ELF-1 (cell line): Measurements from ENCODE around the gene ART5.
A peak's percentile ranks its signal among the peaks of the same experiment; 100 is the strongest.
"Not testable (repeated sequence)": the region's sequence is repeated elsewhere in the genome, so short reads cannot be mapped to it uniquely, and the experiment has no call there.

Experiments used
- DNase-seq: peaks from one replicate; pipeline ENCODE4 v3.0.0-alpha.2; 2016; ENCODE audit warnings: low read depth, low spot score

The ART5 gene

DNA sequence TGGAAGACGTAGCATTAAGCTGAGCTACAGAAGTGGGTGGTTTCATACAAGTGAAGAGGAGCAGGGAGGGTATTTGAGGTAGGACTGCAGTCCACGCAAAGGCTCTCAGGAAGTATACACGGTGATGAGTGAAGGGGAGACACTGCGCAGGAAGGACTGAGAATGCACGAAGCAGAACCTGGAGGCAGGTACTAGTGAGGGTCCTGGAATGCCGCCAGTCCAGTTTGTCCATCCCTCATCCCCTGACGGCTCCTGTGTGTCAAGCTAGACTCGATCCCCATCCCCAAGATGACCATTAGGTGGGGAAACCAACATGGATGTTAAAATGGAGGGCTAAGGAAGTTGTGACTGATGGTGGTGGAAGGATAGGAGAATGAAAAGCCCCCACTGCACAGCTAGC lies 23.8 kb downstream of the ART5 start:
- DNase-seq = peak; percentile 78

DNA sequence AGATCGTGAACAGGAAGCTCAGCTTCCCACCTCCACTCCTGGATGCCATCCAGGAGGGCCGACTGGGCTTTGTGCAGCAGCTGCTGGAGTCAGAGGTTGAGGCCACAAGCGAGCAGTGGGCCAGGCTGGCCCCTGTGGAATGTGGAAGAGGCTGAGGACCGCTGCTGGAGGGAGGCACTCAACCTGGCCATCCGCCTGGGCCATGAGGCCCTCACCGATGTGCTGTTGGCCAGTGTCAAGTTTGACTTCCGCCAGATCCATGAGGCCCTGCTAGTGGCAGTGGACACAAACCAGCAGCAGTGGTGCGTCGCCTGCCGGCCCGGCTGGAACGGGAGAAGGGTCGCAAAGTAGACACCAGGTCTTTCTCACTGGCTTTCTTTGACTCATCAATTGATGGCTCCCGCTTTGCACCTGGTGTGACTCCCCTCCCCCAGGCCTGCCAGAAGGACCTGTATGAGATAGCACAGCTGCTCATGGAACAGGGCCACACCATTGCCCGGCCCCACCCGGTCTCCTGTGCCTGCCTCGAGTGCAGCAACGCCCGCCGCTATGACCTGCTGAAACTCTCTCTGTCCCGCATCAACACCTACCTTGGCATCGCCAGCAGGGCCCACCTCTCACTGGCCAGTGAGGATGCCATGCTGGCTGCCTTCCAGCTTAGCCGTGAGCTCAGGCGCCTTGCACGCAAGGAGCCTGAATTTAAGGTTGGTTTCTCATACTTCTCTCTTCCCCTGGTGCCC lies 24.9 kb downstream of the ART5 start:
- peak; percentile 8 for DNase-seq

DNA sequence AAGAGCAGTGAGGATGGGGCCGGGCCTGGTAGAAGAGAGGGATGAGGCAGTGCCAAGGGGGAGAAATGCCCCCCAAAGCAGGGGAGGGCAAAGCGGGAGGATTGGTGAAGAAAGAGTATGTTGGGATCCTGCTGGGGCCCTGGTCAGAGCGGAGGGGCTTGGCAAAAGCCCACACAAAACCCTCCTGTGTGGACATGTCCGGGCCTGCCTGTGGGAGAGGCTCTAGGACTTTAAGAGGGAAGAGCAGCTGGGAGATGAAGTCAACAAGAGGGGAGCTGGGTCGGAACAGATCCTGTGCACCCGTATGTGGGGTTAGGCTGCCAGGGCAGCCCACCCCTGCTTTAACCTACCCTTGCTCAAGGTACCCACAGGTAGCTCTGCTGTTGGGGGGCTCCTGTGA lies 25.8 kb downstream of the ART5 start:
- DNase-seq = no peak

DNA sequence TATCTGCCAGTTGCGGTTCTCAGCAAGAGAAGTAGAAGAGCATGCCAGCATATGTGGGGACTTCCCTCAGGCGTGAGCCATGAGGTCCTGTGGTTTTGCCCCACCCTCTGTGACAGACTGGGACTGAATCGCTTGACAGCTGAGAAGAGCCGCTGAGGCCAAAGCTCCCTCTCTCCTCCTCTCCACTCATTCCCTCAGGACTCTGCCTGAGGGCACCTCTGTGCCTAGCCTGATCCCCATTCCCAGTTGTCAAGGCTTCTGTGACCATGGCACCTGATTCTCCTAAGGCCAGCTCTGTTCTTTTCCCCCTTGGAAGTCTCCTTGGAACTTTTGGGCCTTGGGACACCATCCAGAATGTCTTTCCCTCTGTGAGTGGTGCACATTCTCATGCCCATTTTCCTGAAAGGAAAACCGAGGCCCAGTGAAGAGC lies 27.0 kb downstream of the ART5 start:
- peak; percentile 25 for DNase-seq

DNA sequence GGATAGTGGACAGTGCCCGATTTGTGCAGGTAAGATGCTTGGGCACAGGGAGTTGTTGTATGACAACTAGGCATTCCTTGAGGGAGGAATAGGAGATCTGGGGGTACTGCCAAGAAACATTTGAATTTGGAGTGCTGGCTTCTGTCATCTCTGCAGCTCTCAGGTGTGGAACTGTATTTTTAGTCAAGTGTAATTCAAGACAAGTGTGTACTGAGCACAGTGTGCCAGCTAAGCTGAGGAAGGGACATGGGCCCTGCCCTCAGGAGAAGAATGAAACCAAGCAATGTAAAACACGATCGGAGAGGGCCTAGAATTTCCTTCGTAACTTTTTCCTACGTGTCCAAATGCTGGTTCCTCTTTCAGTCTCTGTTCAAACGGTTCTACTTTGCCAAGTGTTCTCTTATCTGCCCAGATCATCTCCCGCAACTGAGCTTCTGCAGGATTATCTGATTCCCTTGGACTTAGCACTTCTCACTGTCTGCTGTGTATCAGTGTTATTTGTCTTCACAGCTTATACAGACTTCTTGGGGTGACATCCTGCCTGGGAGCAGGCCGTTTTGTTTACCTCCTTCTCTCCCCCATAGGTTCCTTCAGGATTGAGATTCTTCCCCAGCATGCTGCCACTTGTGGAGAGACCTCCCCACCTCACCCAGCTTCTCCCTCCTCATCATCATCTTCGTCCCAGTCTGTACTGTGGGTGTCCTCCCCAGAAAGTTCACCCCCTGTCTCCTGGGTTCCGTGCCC lies 27.6 kb downstream of the ART5 start:
- no peak for DNase-seq

DNA sequence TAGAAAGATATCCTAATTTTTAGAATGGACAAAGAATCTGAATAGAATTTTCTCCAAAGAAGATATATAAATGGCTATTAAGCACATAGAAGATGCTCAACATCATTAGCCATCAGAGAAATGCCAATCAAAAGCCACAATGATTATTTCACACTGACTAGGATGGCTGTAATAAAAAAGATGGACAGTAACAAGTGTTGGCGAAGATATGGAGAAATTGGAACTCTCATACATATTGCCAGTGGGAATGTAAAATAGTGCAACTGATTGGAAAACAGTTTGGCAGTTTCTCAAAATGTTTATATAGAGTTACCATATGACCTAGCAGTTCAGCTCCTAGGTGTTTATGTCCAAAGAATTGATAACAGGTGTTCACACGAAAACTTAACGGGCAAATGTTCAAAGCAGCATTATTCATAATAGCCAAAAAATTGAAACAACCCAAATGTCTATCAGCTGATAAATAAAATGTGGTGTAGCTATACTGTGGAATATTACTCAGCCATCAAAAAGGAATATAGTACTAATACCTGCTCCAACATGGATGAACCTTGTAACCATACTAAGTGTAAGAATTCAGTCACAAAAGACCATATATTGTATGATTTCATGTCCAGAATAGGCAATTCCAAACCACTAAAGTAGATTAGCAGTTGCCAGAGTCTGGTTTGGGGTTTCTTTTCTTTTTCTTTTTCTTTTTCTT lies 29.7 kb downstream of the ART5 start:
- no peak for DNase-seq

DNA sequence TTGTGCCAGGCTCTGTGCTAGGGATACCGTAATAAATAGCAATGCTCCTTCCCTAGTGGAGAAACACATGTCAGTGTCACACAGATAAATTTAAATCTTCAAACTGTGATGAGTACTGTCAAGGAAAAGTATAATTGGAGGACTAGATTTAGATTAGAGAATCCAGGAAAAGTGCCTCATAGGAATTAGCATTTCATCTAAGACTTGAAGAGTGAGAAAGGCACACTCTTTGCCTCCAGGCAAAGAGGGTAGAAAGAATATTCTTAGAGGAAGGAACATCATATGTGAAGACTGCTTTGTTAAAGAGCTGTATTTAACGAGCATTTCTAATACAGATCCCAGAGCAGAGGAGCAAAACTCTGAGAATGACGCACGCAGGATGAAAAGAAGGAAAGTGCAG lies 30.9 kb downstream of the ART5 start:
- no peak for DNase-seq

DNA sequence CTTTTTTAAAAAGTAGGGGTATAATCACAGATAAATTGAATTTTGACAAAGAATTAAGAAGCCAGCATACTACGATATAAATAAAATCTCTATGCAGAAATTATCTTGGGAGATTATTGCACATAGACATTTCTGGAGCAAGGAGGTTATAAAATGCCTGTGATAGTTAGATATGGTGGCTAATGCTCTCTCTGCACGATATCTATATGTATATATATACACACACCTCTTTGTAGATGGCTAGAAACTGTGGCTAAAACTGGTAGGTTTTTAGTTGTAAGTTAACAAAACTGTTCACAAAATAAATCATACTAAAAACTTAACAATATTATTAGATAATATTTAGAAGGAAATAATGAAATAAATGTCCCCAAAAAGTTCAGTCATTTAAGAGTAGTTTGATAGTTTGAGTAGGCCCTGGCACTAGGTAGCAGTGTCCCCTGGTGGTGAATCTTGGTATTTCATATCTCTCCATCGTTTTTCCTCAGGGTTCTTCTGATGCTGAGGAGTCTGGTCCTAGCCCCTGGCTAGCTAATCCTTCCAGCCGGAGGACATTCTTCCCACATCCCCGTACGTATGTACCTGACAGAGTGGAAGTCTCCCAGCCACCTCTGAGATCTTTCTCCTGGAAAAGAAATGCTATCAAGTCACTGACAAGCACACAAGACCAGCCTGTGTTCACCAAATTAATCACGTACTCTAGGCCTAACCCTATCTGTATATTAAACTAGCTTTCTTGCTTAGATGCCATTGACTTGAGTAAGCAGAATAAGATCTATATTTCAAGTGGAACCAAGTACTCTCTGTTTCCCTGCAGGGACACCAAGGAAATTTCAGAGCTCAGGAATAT lies 32.2 kb downstream of the ART5 start:
- DNase-seq = peak; percentile 65

DNA sequence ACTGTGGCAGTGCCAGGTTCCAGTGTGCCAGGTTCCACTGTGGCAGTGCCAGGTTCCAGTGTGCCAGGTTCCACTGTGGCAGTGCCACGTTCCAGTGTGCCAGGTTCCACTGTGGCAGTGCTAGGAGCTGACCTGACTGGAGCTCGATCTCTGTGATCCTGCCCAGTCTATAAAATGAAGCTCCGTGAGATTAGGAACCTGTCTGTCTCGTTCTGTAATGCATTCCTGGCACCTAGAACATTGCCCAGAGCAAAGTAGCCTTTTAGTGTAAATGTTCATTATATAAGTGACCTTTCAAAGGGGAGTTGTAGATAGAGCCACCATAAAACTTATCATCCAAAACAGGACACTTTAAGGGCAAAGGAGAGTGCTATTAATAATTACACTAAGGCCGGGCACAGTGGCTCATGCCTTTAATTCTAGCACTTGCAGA lies 36.0 kb downstream of the ART5 start:
- peak; percentile 51 for DNase-seq

DNA sequence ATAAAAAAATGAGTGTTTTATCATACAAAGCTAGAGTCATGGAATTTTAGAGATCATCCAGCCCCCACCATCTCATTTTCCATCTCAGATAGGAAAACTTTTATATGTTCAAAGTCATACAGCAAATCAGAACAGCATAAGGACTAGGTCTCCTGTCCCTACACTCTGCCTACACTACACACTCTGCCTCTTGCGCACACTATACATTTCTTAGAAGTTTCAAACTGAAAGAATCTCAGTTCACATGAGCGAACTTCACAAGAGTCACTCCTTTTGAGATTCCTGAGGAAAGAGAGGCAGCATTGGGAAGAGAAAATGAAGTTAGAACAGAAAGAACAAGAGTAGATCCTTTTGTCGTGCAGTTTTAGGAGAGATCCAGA lies 36.5 kb downstream of the ART5 start:
- DNase-seq = no peak

DNA sequence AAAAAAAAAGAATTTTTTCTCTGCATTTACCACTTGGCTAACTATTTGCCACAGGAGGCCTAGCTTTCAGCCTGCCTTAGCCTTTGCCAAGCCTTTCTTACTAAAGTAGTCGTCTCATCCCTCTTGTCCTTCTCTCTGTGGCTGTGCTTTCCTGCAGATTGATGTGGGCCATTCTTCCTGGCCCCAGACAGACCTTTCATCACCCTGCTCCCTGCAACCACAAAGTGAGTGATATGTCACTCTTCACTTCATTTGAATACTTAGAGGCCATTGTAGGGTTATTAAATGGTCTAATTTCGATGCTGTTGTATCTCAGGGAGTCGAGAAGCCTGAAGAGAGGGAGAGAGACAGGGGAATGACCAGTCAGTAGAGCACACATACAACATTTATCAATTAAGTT lies 37.6 kb downstream of the ART5 start:
- no peak for DNase-seq

DNA sequence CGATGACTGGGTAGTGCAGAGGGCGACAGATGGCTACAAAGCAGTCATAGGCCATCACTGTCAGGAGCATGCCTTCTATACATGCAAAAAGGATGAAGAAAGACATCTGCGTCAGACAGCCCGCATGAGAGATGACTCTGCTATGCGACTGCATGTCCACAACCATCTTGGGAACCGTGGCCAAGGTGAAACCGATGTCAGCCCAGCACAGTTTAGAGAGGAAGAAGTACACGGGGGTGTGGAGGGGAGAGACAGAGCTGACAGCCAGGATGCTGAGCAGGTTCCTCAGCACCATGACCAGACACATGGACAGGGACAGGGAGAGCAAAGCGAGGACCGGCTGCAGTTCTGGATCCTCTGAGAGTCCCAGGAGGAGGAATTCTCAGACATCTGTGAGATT lies 41.6 kb downstream of the ART5 start:
- DNase-seq = not testable (repeated sequence)

DNA sequence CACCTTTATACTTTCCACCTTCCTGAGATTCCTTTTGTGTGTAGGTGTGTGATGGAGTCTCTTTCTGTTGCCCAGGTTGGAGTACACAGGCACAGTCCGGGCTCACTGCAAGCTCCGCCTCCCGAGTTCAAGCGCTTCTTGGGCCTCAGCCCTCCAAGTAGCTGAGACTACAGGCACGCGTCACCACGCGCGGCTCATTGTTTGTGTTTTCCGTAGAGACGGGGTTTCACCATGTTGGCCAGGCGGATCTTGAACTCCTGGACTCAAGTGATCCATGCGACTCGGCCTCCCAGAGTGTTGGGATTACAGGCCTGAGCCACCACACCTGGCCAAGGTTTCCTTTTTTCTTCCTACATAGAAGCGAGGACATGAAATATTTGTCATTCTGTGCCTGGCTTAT lies 44.0 kb downstream of the ART5 start:
- not testable (repeated sequence) for DNase-seq

DNA sequence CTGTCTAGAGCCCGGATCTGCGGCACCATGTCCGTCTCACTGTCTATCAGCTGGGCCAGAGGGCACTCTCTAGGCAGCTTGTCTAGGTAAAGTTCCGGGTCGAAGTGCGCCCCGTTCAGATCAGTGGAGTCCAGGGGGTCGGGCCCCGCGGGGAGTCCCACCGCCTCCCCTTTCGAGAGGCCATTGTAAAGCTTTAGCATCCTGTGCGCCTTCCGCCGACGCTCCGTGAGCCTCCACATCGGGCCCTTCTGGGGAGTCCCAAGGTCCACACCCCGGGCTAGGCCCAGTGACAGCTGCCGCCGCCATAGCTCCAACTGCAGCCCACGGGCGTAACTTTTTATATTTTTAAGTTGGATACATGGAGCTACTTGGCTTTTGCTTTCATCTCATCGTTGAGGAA lies 50.5 kb downstream of the ART5 start:
- DNase-seq = not testable (repeated sequence)

DNA sequence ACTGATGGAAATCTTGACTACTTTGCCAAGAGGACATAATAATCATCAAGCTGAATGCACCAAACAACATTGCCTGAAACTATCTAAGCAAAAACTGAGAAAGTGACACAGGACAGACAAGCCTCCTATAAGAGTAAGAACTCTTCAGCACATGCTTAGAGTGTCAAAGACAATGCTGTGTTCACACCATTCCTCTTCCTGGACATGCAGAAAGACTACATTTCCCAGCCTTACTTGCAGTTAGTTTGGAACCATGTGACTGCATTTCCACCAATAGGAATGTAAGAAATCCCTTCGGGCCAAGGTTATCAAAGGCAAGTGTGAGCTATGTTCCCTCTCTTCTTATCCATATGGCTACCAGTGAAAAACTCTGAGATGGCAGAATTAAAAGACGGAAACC lies 51.6 kb downstream of the ART5 start:
- DNase-seq = not testable (repeated sequence)

DNA sequence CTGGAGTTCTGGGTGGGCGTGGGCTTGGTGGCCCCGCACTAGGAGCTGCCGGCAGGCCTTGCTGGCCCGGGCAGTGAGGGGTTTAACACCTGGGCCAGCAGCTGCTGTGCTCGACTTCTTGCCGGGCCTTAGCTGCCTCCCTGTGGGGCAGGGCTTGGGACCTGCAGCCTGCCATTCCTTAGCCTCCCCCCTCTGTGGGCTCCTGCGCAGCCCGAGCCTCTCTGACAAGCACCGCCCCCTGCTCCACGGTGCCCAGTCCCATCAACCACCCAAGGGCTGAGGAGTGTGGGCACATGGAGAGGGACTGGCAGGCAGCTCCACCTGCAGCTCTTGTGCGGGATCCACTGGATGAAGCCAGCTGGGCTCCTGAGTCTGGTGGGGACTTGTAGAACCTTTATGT lies 53.0 kb downstream of the ART5 start:
- DNase-seq = not testable (repeated sequence)
